ENCODE measurements around the gene ANKUB1.

The ANKUB1 gene

GRCh38 chr3:149736953-149737205 is 55.5 kb downstream of the ANKUB1 start:
- H3K4me3 ChIP-seq (ENCODE audit: control insufficient read depth, low read depth, low read length), result no peak overlapping the region
- TF ChIP-seq, protein P1, sequence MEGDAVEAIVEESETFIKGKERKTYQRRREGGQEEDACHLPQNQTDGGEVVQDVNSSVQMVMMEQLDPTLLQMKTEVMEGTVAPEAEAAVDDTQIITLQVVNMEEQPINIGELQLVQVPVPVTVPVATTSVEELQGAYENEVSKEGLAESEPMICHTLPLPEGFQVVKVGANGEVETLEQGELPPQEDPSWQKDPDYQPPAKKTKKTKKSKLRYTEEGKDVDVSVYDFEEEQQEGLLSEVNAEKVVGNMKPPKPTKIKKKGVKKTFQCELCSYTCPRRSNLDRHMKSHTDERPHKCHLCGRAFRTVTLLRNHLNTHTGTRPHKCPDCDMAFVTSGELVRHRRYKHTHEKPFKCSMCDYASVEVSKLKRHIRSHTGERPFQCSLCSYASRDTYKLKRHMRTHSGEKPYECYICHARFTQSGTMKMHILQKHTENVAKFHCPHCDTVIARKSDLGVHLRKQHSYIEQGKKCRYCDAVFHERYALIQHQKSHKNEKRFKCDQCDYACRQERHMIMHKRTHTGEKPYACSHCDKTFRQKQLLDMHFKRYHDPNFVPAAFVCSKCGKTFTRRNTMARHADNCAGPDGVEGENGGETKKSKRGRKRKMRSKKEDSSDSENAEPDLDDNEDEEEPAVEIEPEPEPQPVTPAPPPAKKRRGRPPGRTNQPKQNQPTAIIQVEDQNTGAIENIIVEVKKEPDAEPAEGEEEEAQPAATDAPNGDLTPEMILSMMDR (IDR thresholded peaks at IDR 0.05; ENCODE audit: control insufficient read depth, insufficient read depth, low read depth, low read length, missing control alignments), result no peak
- no peak for DNase-seq (ENCODE audit: low read depth)

DNA sequence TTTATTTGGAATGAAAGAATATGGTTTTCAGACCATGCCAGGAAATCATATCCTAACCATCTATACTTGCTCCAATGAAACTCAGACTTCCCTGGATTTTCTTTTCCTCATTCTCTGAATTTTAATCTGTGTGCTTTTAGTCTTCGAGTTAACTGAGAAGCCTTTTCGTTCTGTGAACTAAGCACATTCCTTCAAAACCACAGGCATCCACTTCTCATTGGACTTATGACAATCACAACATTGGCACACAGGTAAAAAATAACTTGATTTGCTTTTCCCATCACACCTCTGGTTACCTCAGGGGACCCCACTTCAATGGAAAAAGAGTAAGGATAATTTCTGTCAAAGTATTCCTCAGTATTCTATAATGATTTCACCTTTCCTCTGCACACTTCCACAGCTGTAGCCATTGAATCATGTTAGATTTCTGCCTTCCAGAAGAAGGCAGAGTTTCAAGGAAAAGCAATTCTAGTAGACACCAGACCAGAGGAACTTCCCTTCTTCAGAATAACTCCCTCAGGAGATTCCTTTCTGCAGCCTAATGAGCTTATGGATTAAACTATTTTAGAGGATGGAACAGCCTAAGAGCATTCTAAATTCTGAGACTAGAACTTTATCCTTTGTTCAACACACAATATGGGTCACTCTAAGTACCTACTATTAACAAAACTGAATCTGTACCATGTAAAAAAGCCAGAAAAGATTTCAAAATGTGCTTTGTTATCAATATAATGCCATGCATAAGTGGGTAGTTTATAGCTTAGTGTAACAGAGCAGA is 56.0 kb downstream of the ANKUB1 start:
- H3K4me3 ChIP-seq (ENCODE audit: control insufficient read depth, low read depth, low read length), result no peak overlapping the region
- TF ChIP-seq, protein P1 (IDR thresholded peaks at IDR 0.05; ENCODE audit: control insufficient read depth, insufficient read depth, low read depth, low read length, missing control alignments), result no peak
- no peak for DNase-seq (ENCODE audit: low read depth)

- no peak overlapping the region for H3K4me3 ChIP-seq (ENCODE audit: control insufficient read depth, low read depth, low read length)
- TF ChIP-seq, protein P1 (IDR thresholded peaks at IDR 0.05; ENCODE audit: control insufficient read depth, insufficient read depth, low read depth, low read length, missing control alignments), result no peak
- DNase-seq (ENCODE audit: low read depth), result no peak
Observed at GRCh38 chr3:149732234-149732633, 60.1 kb downstream of the ANKUB1 start.

DNA sequence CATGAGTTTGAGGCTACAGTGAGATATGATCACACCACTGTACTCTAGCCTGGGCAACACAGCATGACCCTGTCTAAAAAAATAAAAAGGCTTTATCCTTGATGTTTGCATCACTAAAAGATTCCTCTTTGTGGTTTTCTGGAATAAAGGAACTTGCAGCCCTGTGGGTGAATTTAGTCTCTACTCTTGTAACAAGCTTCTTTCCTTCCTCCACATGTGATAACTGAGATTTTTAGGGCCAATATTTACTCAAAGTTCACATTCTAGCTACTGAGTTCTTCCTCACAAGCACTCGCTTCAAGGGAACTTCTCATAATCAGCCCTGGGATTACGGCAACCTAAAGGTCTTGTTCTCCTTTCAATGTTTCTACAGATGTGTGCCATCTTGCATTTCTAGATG is 64.7 kb downstream of the ANKUB1 start:
- TF ChIP-seq, protein P1 (IDR thresholded peaks at IDR 0.05; ENCODE audit: control insufficient read depth, insufficient read depth, low read depth, low read length, missing control alignments), result no peak
- H3K4me3 ChIP-seq (ENCODE audit: control insufficient read depth, low read depth, low read length), result no peak overlapping the region
- no peak for DNase-seq (ENCODE audit: low read depth)

DNA sequence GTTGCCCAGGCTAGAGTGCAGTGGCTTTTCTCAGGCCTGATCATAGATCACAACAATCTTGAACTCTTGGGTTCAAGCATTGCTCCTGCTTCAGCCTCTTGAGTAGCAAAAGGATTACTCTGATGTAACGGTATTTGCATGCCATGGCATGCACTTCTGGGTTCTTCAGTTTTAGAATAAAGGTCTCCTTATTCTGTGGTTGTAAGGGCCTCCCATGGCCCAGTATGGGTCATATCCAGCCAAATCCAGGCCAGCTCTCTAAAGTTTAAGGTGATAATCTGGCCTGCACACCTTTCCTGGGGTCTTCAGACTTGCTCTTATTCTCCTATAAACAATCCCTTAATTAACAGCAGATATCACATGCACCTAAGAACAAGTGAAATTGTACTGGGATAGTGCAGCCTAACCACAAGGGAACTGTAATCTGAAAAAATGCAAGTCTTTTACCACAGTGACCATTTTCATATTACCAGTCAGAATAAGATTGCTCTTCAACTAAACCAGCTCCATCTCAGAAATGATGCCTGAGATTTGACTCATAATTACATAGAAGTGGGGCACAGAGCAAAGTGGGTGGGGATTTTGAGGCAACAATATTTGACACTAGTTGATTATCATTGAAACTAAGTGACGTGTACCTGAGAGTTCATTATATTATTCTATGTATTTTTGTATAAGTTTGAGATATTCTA is 65.5 kb downstream of the ANKUB1 start:
- no peak for DNase-seq (ENCODE audit: low read depth)
- no peak overlapping the region for H3K4me3 ChIP-seq (ENCODE audit: control insufficient read depth, low read depth, low read length)
- TF ChIP-seq, protein P1 (IDR thresholded peaks at IDR 0.05; ENCODE audit: control insufficient read depth, insufficient read depth, low read depth, low read length, missing control alignments), result no peak

DNA sequence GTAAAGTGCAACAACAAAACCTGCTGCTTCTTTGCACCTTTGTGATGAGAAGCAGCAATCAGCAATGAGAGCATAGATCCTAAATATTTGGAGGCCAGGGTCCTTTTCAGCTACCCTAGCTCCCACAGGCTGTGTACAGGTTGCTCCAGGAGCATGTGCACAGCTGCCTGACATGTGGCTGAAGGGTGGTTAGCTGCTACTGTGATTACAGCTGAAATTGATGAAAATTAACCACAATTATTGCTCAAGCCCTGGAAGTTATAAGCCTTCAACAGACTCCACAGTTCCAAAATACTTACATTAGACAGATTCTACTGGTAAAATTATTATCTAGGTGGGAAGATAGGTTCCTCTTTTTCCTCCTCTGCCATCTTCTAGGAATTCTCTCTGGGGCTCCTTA is 68.6 kb downstream of the ANKUB1 start:
- DNase-seq (ENCODE audit: low read depth), result no peak
- no peak overlapping the region for H3K4me3 ChIP-seq (ENCODE audit: control insufficient read depth, low read depth, low read length)

More for the DNA sequence above, 68.6 kb downstream of the ANKUB1 start:
- TF ChIP-seq, protein P1 (IDR thresholded peaks at IDR 0.05; ENCODE audit: control insufficient read depth, insufficient read depth, low read depth, low read length, missing control alignments), result no peak
